NCI-H1694 (cell line): ENCODE results near the gene DNAJC5.
"Not testable (repeated sequence)": the region's sequence is repeated elsewhere in the genome, so short reads cannot be mapped to it uniquely, and the experiment has no call there.

Experiments
- DNase-seq: peaks from one replicate; lab custom pipeline; 2025; lab: John Stamatoyannopoulos, UW

DNAJC5 gene

GRCh38 chr20:63908008-63908682 is 13.2 kb downstream of the DNAJC5 start:
- no peak for DNase-seq

GRCh38 chr20:63911176-63911575 is 16.2 kb downstream of the DNAJC5 start:
- DNase-seq = no peak

DNA sequence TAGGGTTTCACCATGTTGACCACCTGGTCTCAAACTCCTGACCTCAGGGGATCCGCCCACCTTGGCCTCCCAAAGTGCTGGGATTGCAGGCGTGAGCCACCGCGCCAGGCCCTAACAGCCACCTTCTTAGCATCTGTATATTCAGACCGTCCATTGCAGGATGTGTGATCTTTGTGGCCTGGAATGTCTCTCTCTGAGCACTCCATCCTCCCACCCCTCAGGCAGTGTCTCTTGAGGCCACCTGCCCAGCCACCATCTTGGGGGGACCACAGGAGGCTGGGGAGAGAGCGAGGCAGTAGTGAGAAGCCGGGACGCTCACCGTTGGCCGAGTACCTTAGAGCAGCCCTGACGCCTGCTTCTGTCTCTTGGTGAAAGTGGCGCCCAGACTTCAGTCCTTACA is 18.8 kb downstream of the DNAJC5 start:
- DNase-seq = no peak

DNA sequence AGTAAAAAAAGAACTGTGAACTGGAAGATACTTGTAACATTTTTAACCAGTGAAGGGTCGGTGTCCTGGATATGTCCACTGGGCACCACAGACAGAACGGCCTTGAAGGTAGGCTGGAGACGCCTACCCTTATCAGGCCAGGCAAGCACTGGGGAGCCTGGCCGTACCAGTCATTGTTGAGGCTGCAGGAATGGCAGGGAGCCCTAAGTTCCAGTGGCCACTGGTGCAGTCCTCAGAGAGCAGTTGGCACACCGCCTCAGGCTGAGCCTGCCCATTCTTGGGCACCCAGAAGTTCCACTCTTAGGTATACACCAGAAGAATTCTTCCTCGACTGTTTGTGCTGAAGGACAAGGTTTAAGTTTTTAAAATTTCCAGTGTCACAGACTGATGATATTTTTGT is 20.5 kb downstream of the DNAJC5 start:
- no peak for DNase-seq

DNA sequence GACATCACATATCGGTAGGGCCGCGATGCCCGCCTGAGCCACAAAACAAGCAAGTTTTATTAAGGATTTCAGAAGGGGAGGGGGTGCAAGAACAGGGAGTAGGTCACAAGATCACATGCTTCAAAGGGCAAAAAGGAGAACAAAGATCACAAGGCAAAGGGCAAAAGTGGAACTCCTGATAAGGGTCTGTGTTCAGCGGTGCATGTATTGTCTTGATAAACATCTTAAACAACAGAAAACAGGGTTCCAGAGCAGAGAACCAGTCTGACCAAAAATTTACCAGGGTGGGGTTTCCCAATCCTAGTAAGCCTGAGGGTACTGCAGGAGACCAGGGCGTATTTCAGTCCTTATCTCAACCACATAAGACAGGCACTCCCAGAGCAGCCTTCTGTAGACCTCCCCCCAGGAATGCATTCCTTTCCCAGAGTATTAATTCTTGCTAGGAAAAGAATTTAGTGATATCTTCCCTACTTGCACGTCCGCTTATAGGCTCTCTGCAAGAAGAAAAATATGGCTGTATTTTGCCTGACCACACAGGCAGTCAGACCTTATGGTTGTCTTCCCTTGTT is 21.5 kb downstream of the DNAJC5 start:
- DNase-seq = not testable (repeated sequence)

- no peak for DNase-seq
Observed at GRCh38 chr20:63917811-63918210, 22.9 kb downstream of the DNAJC5 start.

- DNase-seq = no peak
Observed at GRCh38 chr20:63919130-63919529, 24.2 kb downstream of the DNAJC5 start.

DNA sequence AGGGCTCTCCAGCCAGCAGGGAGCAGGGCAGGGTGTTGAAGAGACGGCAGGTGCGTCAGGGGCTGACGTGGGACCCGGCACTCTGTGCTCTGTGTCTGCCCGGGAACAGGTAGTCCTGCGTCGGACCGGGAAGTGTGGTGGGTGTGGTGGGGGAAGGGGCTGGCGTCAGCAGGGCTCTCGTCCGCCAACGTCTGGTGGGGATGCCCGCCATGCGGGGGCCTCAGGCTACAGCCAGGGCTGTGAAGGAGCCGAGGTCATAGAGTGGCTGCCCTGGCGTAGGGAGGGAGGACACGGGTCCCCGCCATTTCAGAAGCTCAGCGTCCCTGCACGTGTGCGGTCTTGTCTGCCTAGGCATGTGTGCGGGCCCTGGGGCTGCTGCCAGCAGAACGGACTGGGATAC is 25.3 kb downstream of the DNAJC5 start:
- no peak for DNase-seq

DNA sequence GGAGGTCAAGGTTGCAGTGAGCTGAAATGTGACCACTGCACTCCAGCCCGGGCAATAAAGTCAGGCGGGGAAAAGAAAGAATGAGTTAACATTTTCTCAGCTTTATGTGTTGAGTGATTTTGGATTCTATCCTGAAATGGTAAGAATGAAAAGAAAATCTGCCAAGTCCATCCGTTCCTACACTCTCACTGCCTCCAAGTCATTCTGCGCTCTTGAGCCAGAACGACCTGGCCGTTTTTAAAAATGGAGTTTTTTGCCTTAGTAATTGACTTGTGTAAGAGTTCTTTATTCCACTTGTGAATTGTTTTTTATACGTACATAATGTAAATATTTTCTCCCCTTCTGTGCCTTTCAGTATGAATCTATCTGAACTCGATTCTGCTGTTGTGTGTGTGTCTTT is 28.7 kb downstream of the DNAJC5 start:
- no peak for DNase-seq

DNA sequence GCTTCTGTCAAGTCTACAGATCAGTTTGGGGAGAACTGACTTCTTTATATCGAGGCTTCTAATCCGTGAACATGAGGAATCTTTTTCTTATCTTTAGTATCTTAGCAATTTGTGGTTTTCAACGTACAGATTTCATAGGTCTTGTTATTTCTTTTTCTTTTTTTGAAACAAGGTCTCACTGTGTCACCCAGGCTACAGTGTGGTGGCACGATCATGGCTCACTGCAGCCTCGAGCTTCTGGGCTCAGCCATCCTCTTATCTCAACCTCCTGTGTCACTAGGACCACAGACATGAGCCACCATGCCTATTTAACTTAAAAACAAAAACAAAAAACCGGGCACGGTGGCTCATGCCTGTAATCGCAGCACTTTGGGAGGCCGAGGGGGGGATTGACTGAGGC is 29.3 kb downstream of the DNAJC5 start:
- DNase-seq = no peak

GRCh38 chr20:63926298-63926697 is 31.4 kb downstream of the DNAJC5 start:
- DNase-seq = no peak

- DNase-seq = no peak
Observed at GRCh38 chr20:63929071-63929470, 34.1 kb downstream of the DNAJC5 start.

- DNase-seq = not testable (repeated sequence)
Observed at GRCh38 chr20:63929473-63929883, 34.6 kb downstream of the DNAJC5 start.

GRCh38 chr20:63930971-63931553 is 36.1 kb downstream of the DNAJC5 start:
- no peak for DNase-seq

DNA sequence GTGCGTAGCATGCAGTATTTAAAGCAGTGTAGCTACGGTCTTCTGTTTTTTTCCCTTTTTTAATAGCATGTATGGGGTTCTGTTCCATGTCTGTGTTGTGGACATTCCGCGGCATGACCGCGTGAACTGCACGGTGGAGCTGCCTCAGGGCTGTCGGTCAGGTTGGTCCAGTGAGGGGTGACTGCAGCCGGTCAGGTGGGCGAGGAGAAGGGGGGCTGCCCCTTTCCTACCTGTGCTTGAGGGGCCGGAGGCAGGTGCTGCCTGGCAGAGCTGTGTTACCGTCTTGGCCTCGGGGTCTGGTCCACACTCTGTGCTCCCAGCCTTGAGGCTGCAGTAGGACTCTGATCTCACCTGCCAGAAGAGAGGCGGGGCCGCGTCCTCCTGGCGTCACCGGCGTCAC is 36.8 kb downstream of the DNAJC5 start:
- no peak for DNase-seq

- DNase-seq = no peak
Observed at GRCh38 chr20:63932606-63933160, 37.8 kb downstream of the DNAJC5 start.

DNA sequence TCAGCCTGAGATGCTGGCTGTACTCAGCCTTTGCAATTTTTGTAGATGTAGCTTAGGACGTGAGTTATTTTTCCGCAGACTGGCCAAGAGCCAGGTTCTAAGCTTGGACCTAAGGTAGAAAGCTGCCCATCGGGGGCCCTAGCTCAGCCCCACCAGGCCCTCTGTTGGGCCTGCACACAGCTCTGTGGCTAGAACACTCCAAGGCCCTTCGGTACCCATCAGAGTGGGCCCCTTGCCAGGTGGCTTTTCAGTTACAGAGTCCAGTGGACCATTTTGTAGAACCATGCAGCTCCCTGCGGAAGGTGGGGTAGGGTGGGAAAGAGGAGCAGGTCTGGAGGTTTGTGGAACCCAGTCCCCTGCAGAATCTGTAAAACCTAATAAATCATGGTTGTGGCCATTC is 38.7 kb downstream of the DNAJC5 start:
- DNase-seq = no peak

- DNase-seq = peak; percentile 18
Observed at GRCh38 chr20:63934271-63935068, 39.5 kb downstream of the DNAJC5 start.

GRCh38 chr20:63935447-63935846 is 40.5 kb downstream of the DNAJC5 start:
- no peak for DNase-seq

- no peak for DNase-seq
Observed at GRCh38 chr20:63937596-63937995, 42.7 kb downstream of the DNAJC5 start.

DNA sequence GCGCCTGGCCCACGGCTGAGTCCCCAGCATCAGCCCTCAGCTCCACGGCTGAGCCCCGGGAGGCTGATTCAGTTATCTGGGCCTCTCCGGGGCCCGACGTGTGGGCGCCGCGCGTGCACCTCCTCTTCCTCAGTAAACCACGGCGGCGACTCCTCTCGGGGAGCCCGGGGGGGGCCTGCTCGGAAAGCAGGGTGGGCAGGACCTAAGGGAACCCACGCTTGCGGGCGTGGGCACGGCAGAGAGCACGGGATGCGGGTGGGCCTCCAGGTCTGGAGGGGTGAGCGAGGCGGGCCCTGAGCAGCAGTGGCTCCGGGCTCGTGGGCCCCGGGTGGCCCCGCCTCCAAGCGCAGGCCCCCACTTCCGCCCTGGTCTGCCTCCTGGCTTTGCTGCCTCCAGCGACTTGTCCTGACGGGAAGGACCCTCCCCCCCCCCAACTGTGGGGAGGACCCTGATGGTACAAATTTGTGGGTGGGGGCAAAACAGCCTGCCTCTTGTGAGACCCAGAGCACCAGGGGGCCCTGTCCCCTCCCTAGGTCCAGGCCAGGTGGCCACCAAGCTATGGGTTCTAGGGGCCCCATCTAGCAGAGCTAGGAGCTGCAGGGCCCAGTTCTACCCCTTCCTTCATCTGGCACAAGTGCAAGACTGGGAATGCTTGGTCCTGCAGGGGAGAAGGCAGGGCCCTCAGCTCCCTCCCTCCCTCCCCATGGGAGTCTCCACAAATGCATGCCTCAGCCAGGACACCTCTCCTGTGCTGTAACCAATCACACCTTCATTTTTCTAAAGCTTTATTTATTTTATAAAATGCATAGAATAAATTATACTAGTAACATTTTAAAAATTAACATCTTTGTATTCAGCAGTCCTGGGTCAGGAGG is 44.4 kb downstream of the DNAJC5 start:
- DNase-seq = no peak

GRCh38 chr20:63940071-63940471 is 45.1 kb downstream of the DNAJC5 start:
- DNase-seq = no peak
